ENCODE data around the gene GIMAP5.

GIMAP5 gene

GRCh38 chr7:150737265-150738055 lies at the start of gene GIMAP5:
GIMAP5 (plus strand) TSS chr7:150737418; CDS start chr7:150740885, 3,467 bp downstream.
- peak; percentile 49 to 52 for DNase-seq

DNA sequence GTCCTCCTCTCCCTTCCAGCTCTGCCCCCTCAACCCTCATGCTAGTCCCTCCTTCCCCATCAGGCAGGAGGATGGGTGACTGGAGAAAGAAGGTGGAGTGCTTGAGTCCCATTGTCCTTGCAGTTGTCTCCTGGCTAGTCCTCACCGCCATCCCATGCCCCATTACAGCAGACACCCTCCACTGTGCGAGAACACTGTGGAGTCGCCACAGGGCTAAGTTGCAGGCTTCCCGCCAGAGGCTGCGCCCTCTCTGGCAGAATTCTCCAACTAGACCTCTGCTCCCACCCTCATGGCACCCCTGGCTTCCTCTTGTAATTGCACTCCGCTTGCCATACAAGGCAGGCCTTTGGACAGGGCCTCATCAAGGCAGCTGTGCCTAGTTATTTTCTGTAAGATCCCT lies 48.6 kb upstream of the GIMAP5 start:
- DNase-seq = no peak

DNA sequence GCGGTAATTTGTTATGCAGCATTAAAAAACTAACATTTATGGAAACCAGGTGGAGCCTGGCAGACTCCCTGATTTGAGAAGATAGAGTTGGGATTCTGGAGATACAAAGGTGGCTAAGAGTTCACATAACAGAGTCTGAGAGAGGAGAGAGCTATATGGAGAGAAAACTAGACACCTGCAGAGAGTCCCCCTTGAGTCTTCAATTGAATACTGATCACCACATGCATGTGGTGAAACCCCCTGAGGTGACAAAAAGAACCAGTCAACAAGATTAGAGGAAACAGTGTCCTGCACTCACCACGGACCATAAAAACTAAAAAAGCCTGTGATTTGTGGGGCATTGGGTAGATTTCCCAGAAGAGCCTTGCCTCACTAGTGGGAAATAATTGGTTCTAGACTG lies 41.6 kb upstream of the GIMAP5 start:
- DNase-seq = no peak

GRCh38 chr7:150703209-150703608 lies 34.0 kb upstream of the GIMAP5 start:
- no peak for DNase-seq

- DNase-seq = no peak
Observed at GRCh38 chr7:150715293-150715692, 21.9 kb upstream of the GIMAP5 start.

DNA sequence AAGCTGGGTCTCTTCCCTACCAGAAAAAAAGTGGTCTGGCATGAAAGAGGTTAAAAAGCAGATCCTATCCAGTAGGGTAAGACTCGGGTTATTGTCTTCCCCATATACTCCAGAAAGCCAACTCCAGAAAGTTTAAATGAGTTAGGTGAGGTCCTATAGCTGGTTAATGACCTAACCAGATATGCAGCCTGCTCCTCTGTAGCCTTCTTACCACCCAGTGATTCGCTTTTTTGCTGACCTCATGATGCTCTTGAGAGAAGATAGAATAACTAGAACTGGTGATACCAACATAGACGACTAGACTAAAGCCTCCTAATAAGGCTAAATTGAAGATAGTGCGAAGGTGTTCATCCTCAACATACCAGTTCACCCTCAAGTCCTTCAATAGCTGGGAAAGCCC lies 21.5 kb upstream of the GIMAP5 start:
- DNase-seq = no peak

DNA sequence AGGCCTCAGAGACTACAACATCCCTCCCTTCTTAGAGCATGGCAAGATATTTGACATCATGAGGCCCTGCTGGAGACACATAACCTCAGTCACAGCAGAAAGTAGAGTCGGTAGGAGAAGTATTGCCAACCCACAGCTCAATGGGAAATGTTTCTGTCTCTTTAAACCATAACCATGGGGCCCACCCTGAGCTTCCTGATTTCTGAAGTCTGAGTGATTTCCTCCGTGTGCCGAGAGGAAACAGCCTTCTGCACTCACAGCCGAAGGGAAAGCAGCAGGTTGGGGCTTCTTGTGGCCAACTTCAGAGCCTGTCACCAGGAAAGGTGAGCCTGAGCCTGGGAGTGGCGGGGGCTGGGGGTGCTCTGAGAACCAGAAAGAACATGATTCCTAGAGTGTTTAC lies 20.9 kb upstream of the GIMAP5 start, which contains the start of gene GIMAP1:
Gene GIMAP1 (plus strand): TSS at position 246 of the 400 bp plus-strand sequence. CDS start 2,435 bp downstream, outside the sequence.
- DNase-seq = peak; percentile 46 to 50

DNA sequence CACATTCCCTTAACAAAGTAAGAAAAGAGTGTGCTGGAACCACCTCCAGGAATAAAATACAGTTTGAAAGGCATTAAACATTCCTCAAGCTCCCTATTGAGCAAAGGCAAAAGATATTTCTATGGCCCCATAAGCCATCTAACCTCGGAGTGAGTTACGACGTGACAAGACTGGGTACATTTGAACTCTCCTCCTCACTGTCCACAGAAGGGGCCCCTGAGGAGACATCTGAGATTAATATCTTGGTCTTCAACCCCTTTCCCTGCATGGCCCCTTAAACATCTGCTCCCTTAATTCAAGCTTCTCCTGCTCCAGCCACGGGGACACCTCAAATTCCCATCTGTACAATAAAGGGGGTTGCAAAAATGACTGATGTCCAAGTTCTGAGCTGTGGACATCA lies 20.3 kb upstream of the GIMAP5 start:
- DNase-seq = no peak

- DNase-seq = no peak
Observed at GRCh38 chr7:150717814-150718420, 19.3 kb upstream of the GIMAP5 start.

- DNase-seq = no peak
Observed at GRCh38 chr7:150719436-150719835, 17.8 kb upstream of the GIMAP5 start.

DNA sequence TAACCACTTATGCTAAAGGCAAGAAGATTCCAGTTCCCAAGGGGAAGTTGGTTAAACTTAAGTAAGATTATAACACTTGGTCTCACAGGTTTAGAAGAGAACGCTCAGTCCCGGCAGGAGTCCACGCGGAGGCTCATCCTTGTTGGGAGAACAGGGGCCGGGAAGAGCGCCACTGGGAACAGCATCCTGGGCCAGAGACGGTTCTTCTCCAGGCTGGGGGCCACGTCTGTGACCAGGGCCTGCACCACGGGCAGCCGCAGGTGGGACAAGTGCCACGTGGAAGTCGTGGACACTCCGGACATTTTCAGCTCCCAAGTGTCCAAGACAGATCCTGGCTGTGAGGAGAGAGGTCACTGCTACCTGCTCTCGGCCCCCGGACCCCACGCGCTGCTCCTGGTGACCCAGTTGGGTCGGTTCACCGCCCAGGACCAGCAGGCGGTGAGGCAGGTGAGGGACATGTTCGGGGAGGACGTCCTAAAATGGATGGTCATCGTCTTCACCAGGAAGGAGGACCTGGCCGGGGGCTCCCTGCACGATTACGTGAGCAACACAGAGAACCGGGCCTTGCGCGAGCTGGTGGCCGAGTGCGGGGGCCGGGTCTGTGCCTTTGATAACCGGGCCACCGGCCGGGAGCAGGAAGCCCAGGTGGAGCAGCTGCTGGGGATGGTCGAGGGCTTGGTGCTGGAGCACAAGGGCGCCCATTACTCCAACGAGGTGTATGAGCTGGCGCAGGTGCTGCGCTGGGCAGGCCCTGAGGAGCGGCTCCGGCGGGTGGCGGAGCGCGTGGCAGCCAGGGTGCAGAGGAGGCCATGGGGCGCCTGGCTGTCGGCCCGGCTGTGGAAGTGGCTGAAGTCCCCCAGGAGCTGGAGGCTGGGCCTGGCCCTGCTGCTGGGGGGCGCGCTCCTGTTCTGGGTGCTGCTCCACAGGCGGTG lies 17.0 kb upstream of the GIMAP5 start:
- DNase-seq = no peak

DNA sequence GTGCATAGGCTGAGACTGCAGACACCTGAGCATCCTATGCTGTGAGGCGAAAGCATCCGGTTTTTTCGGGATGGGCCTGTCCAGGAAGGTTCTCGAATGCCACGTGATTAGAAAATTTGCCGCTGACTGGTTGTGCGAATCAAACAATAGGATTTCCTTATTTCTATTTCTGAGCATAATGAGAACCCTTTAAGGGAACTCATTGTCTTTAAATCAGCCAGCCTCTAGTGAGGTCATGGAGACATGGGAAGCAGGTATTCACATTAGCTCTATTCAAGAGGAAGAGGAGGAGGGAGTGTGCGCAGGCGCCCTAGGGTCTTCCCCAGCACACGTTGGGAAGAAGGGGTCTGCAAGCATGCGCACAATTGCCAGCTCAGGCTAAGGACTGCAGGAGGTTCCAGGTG lies 15.2 kb upstream of the GIMAP5 start:
- no peak for DNase-seq

GRCh38 chr7:150722431-150722931 lies 14.7 kb upstream of the GIMAP5 start:
- no peak for DNase-seq

DNA sequence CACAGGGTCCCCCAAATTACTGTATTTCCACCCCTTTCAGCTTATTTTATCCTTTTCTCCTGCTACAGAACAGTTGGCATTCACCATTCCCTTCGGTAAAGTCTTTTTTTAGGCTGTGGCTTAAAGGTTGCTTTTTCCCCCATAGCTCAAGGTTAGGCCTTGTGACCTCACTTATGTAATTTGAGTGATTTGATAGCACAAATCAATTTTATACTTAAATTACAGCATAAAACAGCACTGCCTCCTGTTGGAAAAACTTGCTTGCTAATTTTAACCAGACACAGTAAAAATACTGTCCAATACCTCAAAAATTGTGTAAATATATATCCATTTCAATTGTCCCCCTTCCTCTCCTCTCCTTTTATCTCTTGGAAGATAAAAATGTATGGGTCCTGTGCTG lies 13.8 kb upstream of the GIMAP5 start:
- no peak for DNase-seq

GRCh38 chr7:150727381-150727780 lies 9.8 kb upstream of the GIMAP5 start:
- no peak for DNase-seq

DNA sequence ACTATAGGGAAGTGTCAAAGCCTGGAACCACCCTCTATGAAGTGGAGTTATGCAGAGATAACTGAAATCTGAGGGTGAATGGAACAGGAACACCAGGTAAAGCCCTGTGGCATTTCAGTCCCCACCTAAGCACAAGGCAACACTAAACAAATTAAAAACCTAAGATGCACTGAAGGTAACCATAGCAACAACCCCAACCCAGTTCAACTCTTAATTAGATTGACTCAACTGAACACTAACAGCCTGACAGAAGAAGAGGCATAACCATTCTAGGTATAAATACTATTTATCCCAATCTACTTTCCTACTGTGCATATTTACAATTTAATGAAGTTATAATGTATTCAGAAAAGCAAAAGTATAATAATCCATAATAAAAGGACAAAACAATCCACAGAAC lies 9.2 kb upstream of the GIMAP5 start:
- DNase-seq = no peak

- no peak for DNase-seq
Observed at GRCh38 chr7:150728609-150729008, 8.6 kb upstream of the GIMAP5 start.

DNA sequence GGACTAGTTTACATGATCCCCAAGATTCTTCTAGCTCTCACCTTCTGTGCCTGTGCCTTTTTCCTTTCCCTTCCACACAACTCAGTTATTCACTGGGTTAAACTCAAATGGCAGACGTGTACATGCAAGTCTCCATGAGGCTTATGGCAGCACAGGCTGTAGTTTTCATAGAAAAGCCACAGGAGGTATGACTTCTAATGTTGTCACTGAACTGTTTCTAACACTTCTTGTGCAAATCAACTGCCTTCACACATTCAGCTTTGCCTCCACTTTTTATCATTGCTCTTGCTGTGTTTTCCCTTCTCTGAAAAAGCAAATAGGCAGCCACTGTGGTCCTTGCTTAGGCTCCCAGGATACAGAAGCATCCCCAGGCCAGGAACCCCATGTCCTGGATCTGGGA lies 5.3 kb upstream of the GIMAP5 start:
- no peak for DNase-seq

DNA sequence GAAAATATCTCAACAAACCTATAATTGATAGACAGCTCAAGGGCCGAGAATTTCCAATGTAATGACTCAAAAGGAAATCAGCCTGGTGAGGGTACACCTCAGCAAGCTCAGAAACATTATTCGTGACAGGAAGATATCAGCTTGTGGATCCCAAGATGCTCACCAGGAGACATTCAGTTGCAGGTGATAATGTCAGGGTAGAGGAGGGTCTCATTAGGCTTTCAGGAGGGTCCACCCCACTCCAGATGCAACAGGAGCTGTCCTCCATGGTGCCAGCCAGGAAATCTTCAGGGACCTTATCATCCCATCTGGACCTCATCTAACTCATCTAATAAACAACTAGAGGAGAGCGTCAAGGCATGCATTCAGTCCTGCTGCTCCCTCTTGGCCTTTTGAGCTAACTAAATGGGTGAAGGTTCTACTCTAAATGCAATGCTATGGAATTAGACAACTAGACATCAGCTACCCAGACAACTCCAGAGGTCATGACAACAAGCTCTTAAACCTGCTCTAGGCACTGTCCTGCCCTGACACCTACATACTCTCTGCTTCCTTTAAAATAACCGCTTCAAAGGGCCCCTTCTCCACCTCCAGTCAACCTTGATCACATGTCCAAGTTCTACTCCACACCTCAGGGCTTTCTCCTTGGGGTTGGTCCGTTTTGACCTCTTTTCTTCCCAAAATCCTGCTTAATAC lies 4.3 kb upstream of the GIMAP5 start:
- no peak for DNase-seq

GRCh38 chr7:150733482-150734095 lies 3.6 kb upstream of the GIMAP5 start:
- no peak for DNase-seq

GRCh38 chr7:150734254-150734653 lies 3.0 kb upstream of the GIMAP5 start:
- DNase-seq = no peak
